ENCODE results near the gene INPP4B. TPM values are rescaled to one million over a fixed set of nuclear protein-coding genes. Genes with fewer than 3 reads are reported as not detected.
A peak's percentile ranks its signal among the peaks of the same experiment; 100 is the strongest.

Gene INPP4B
- total and polyA plus RNA-seq, 2 of the 4 experiments (the other 2 are of a cell fraction) = 1.8 to 14.0 TPM

GRCh38 chr4:142351958-142352357, 494.1 kb downstream of the INPP4B start:
- H3K14ac ChIP-seq (replicated peaks; ENCODE audit: low read depth, low read length) = peak overlapping the region; percentile 68; the same call in 1 of the 2 replicates
- ChIA-PET POLR2A (ENCODE audit: unreplicated experiment) (no interaction called here), CTCF (interaction anchor here (0.7 to 2.4 kb wide), 4 partner anchors 15 to 368 kb away, joined by 3 to 8 read pairs (median 3); no protein-coding TSS in a partner anchor)
- ATAC-seq (ENCODE audit: low read depth) (no peak), DNase-seq (no peak)
- H4K91ac ChIP-seq (ENCODE audit: insufficient read depth, low read depth, low read length) = peak overlapping the region; percentile 63
- dilution Hi-C loops (cut with HindIII; ENCODE audit: low sequenced_read_pairs, unreplicated experiment) (no loop called here), intact Hi-C loops (cut with micrococcal nuclease) (loop anchor here (2.0 to 10.0 kb wide), 7 partner anchors 215 to 1197 kb away; partner anchors contain the start of gene IL15), in situ Hi-C loops (cut with MboI; ENCODE audit: low sequenced_read_pairs) (loop anchor here (10.0 kb wide), 3 partner anchors 217 to 493 kb away; partner anchors contain the start of gene INPP4B)
- peak overlapping the region; percentile 60 to 88 for H4K8ac ChIP-seq (ENCODE audit: low read depth in 2 of 2, low read length in 2 of 2)
- TF ChIP-seq CHD1 (IDR thresholded peaks at IDR 0.05; ENCODE audit: low read depth, low read length) = no peak
- TF ChIP-seq NFE2L2 (IDR thresholded peaks at IDR 0.05; ENCODE audit: low read depth, low read length) = no peak
- no peak for TF ChIP-seq RAD21 (IDR thresholded peaks at IDR 0.05; ENCODE audit: low read length)
- no peak for TF ChIP-seq BHLHE40 (IDR thresholded peaks at IDR 0.05; ENCODE audit: low read depth, low read length)
- no peak for TF ChIP-seq USF2 (IDR thresholded peaks at IDR 0.05; ENCODE audit: low read depth, low read length)
- TF ChIP-seq RCOR1 (IDR thresholded peaks at IDR 0.05; ENCODE audit: insufficient replicate concordance, low read length) = no peak
- no peak for TF ChIP-seq SMC3 (IDR thresholded peaks at IDR 0.05; ENCODE audit: low read depth, low read length)
- TF ChIP-seq CEBPB (IDR thresholded peaks at IDR 0.05; ENCODE audit: low read depth, low read length) = no peak
- no peak for TF ChIP-seq MAFK (IDR thresholded peaks at IDR 0.05; ENCODE audit: low read depth, low read length)
- no peak overlapping the region for H2AFZ ChIP-seq (replicated peaks; ENCODE audit: low read length, poor library complexity)
- no peaks in the 10 kb centered on the region for H4K20me1 ChIP-seq (ENCODE audit: insufficient read depth, low read length)
- H2AK9ac ChIP-seq (replicated peaks; ENCODE audit: low read depth, low read length, poor library complexity) = no peak overlapping the region
- peak overlapping the region; percentile 82 for H3K27ac ChIP-seq (ENCODE audit: insufficient read depth, low read length)
- H3K23ac ChIP-seq (ENCODE audit: low read depth, low read length) = peak overlapping the region; percentile 87; the same call in 1 of the 2 replicates
- WGBS, 2 experiments (ENCODE audit: extremely low coverage in 2 of 2, insufficient read length in 1 of 2) = no CpG with 5 or more reads among the region's 4 CpGs
- peak overlapping the region; percentile 75; the same call in 1 of the 2 replicates for H3K4ac ChIP-seq (ENCODE audit: low read depth, low read length)
- no peaks in the 10 kb centered on the region for H3K9me1 ChIP-seq (ENCODE audit: insufficient read depth, low read length)
- H3K36me3 ChIP-seq (ENCODE audit: control insufficient read depth, insufficient read depth, low read length) = no peaks in the 10 kb centered on the region
- H2BK15ac ChIP-seq (ENCODE audit: low read depth, low read length) = no peak overlapping the region; the same call in 2 of the 3 replicates
- peaks cover 0 to 3% of the 10 kb centered on the region in 2 experiments; a peak in 1 of 4 replicates for H3K79me1 ChIP-seq (ENCODE audit: low read depth in 1 of 2, low read length in 2 of 2)
- peak overlapping the region; percentile 62 for H3K56ac ChIP-seq (ENCODE audit: extremely low read depth, insufficient read depth, low read length)
- no peaks in the 10 kb centered on the region for H3K27me3 ChIP-seq (ENCODE audit: control insufficient read depth, insufficient read depth, low read length)
- H2BK5ac ChIP-seq (ENCODE audit: low read depth, low read length, poor library complexity, severe bottlenecking) = peak overlapping the region; percentile 65
- H3K4me3 ChIP-seq (ENCODE audit: insufficient read depth, low read depth, low read length) = peak overlapping the region; percentile 17; the same call in 1 of the 2 replicates
- H2BK120ac ChIP-seq (ENCODE audit: low read depth, low read length) = peak overlapping the region; percentile 94
- H3K9ac ChIP-seq (ENCODE audit: low read depth, low read length) = peak overlapping the region; percentile 90
- H3K9me3 ChIP-seq (ENCODE audit: control insufficient read depth, insufficient read depth, low read length) = no peaks in the 10 kb centered on the region
- no peak overlapping the region for H2AK5ac ChIP-seq (ENCODE audit: low read depth, low read length)
- peaks cover 5% of the 10 kb centered on the region for H3K4me1 ChIP-seq (ENCODE audit: control insufficient read depth, insufficient read depth, low read length)
- H2BK20ac ChIP-seq (ENCODE audit: low read depth, low read length) = peak overlapping the region; percentile 88
- peak overlapping the region; percentile 84 for H3K4me2 ChIP-seq (ENCODE audit: low read depth, low read length)
- peak overlapping the region; percentile 75 for H4K5ac ChIP-seq (ENCODE audit: low read depth, low read length)
- H3K18ac ChIP-seq (ENCODE audit: low read depth, low read length) = peak overlapping the region; percentile 64; the same call in 1 of the 2 replicates
- BruUV-seq (replicated peaks) = no TSS peak
